HG03442 (cell line): ENCODE measurements around the gene PACSIN1.

Experiments
- ATAC-seq: cut with Tn5 transposase; IDR thresholded peaks from one replicate; pipeline ENCODE4 v1.9.1; 2021; ENCODE audit warnings: mild to moderate bottlenecking, moderate library complexity; ENCODE audit not compliant: unreplicated experiment

The PACSIN1 gene

GRCh38 chr6:34543421-34543820, 77.5 kb downstream of the PACSIN1 start:
- no peak for ATAC-seq

- no peak for ATAC-seq
Observed at GRCh38 chr6:34544052-34544604, 78.3 kb downstream of the PACSIN1 start.

GRCh38 chr6:34544776-34545471, 79.0 kb downstream of the PACSIN1 start:
- no peak for ATAC-seq

- no peak for ATAC-seq
Observed at GRCh38 chr6:34546551-34547321, 80.9 kb downstream of the PACSIN1 start.

- no peak for ATAC-seq
Observed at GRCh38 chr6:34547701-34548644, 82.1 kb downstream of the PACSIN1 start.

- ATAC-seq, result no peak
Observed at GRCh38 chr6:34549026-34549803, 83.3 kb downstream of the PACSIN1 start.

GRCh38 chr6:34549804-34550202, 83.9 kb downstream of the PACSIN1 start:
- no peak for ATAC-seq

- ATAC-seq, result no peak
Observed at GRCh38 chr6:34551720-34552119, 85.8 kb downstream of the PACSIN1 start.

- ATAC-seq, result no peak
Observed at GRCh38 chr6:34552620-34553019, 86.7 kb downstream of the PACSIN1 start.

- ATAC-seq, result no peak
Observed at GRCh38 chr6:34553146-34553545, 87.3 kb downstream of the PACSIN1 start.

GRCh38 chr6:34553750-34554149, 87.9 kb downstream of the PACSIN1 start:
- ATAC-seq, result no peak

GRCh38 chr6:34554291-34555006, 88.6 kb downstream of the PACSIN1 start:
- ATAC-seq, result no peak

GRCh38 chr6:34555007-34555322, 89.1 kb downstream of the PACSIN1 start:
- no peak for ATAC-seq

GRCh38 chr6:34555328-34555727, 89.5 kb downstream of the PACSIN1 start:
- ATAC-seq, result no peak

- ATAC-seq, result no peak
Observed at GRCh38 chr6:34556031-34556471, 90.2 kb downstream of the PACSIN1 start, which contains the start of gene SPDEF. SPDEF (minus strand) TSS chr6:34556329; CDS start chr6:34544455, 11,874 bp downstream.

GRCh38 chr6:34556493-34556892, 90.6 kb downstream of the PACSIN1 start:
- no peak for ATAC-seq

- ATAC-seq, result no peak
Observed at GRCh38 chr6:34557228-34557627, 91.4 kb downstream of the PACSIN1 start.

GRCh38 chr6:34558172-34558714, 92.4 kb downstream of the PACSIN1 start:
- ATAC-seq, result no peak

- ATAC-seq, result no peak
Observed at GRCh38 chr6:34559651-34560365, 93.9 kb downstream of the PACSIN1 start.
